Measurements from ENCODE around the gene PGAM4.
"Not testable (repeated sequence)": the region's sequence is repeated elsewhere in the genome, so short reads cannot be mapped to it uniquely, and the experiment has no call there.

PGAM4 gene

DNA sequence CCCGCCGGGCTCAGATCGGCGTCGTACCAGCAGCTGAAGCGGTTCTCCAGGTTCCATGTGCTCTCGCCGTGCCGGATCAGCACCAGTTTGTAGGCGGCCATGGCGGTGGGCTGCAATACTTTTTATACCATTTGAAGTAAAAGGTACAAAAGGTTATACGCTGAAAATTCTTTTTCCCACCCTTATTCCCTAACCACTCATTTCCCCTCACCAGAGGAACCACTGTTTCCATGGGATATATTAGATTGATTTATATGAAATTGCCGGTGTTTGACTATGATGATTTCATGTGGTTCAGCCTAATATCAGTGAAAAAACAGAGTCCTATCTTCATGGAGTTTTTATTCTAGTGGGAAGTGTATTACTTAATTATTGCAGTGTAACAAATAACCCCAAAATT, at the start of gene PGAM4:
PGAM4 (minus strand) TSS at position 101 of the 400 bp plus-strand sequence; CDS start at position 101, 0 bp downstream.
- DNase-seq, result no peak

DNA sequence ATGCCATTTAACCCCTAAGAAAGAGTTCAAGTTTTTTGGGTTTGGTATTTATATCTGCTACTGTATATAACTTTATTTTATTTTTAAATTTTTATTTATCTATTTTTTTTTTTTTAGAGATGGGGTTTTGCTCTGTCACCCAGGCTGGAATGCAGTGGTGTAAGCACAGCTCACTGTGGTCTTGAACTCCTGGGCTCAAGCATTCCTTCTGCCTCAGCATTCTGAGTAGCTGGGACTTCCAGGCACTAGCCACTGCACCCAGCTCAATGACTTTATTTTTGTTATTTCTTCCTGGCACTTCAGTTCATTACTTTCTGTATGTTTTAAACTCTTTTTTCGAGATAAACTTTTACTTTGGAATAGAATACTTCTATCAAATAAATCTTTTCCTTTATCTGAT, 42.4 kb upstream of the PGAM4 start:
- DNase-seq, result no peak

DNA sequence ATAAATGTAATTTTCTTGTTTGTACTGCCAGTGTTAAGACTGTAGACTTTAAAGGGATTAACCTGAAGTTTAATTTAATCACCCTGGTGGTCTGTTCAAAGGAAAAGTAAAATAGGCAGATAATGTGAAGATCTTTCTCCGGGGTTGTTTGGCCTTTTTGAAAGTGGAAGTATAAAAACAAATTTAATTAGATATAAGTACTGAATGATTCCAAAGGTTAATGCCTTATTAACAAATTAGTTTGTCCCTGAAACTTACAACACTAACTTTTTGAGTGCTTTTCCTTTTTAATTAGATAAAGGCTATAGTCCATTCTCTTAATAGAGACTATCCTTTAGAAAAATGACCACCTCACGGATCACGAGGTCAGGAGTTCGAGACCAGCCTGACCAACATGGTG, 10.4 kb upstream of the PGAM4 start:
- DNase-seq, result no peak

DNA sequence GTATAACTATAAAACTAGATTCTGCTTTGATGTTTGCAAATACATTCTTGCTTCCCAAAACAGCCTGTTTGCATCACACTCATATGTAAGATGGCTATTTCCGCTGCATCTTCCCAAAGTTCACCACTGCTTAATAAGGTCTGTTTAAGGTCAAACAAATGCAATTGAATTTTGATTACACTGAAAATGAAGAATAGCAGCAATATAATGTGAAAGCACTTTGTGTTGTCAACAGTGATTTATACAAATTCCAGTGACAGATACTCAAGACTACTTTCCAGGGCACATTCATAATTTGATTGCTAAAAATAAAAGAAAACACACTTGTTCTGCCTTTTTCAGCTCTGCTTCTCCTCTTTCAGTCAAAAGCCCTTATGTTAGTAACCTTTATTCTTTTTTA, 8.1 kb upstream of the PGAM4 start:
- DNase-seq, result no peak

DNA sequence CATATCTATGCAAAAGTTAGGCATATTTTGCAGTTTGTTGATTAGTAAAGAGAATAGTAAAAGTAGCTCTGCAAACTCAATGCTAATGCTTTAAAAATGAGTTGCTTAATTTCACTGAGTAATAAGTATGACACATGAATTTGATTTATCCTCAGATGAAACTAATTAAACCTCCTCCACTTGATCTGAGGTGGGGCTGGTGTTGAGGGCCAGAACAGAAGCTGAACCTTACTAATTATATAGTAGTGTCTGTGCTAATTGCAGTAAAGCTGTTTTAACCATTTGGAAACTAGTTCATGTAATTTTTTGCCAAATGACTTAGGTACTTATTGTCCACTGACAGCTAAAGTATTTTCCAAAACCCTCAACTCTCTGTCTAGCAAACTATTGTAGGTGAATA, 7.7 kb upstream of the PGAM4 start:
- DNase-seq, result no peak

DNA sequence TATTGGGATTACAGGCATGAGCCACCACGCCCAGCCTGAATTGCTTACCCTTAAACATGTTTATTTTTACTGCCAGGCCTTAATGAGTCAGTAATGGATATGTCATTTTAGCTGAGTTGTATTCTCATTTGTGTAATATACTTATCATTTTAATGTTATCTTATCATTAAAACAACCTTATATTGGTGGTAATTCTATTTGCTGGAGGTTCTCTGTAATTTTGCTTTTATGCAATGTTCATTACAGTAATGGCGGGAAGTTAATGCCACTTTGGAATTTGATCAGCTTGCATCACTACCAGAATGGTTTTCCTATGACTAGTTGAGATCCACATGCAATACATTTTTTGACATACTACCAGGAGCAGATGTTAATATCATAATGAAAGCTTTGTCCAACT, 6.3 kb upstream of the PGAM4 start:
- DNase-seq, result no peak

DNA sequence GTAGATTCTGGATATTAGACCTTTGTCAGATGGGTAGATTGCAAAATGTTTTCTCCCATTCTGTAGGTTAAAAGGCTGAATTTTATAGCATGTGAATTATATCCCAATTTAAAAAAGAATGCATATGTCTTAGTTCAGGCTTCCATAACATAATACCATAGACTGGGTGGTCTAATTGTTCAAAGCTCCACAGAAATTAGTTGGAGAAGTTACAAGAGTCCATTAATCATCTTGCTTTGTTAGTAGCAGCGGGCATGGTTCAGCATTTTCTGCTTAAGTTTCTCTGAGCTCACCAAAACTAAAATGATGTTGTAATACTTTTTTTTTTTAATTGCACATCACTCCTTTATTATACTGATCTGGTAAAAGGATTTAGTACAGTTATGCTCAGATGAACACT, 1.8 kb downstream of the PGAM4 start:
- DNase-seq, result no peak

DNA sequence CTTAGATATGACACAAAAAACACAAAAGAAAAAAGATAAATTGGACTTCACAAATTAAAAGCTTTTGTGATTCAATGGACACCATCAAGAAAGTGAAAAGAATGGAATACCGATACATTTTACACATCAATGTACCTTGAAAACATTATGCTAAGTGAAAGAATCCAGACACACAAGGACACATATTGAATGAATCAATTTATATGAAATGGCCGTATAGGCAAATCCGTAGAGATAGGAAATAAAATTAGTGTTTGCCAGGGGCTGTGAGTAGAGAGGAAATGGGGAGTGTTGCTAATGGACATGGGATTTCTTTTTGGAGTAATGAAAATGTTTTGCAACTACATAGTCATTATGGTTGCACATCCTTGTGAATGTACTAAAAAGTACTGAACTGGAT, 3.1 kb downstream of the PGAM4 start:
- DNase-seq, result no peak

DNA sequence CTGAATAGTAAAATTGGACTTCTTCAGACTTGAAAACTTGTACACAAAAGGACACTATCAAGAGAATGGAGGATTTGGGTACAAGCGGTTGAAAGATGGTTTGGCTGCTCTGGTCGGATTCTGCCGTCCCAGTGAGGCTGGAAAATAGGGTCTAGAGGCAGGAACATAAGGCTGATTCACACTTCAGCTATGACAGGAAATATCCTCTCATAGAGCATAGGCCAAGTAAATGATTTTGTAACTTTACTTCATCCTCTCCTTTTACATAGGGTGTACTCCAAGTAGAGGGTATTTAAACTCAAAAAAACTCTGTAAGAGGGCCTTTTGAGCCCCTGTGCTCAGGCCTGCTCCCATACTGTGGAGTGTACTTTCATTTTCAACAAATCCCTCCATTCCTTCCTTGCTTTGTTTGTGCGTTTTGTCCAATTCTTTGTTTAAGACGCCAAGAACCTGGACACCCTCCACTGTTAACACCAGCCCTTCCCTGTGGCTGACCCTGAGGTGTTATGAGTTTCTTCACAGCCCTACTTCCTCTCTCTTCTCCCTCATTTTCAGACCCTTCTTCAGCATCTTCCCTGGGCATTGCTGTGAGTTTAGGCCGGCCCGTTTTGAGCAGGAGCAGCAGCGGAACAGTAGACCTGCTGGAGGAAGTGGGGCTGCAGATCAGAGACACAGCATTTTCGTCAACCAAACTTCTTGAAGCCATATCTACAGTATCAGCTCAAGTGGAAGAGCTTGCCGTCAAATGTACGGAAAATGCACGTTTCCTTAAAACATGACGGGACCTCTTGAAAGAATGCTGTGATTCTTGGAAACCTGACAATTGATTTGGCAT, 7.2 kb downstream of the PGAM4 start:
- no peak for DNase-seq

DNA sequence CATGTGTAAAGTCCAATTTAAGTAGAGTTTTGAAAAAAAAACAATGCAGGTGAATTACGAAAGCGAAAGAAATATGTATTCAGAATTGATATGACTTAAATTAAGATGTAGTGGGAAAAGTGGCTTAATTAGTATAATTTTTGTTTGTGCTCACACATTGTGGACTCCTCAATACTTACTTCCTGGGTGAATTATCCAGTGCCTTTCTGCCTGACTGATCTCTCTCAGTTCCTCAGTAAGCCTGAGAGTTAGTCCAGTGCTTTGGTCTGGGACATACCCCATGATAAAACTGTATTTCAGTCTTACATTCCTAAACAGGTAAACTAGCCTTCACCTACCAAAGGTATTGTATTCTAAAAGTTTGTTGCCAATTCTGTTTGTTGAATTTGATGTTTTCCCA, 8.4 kb downstream of the PGAM4 start:
- no peak for DNase-seq

DNA sequence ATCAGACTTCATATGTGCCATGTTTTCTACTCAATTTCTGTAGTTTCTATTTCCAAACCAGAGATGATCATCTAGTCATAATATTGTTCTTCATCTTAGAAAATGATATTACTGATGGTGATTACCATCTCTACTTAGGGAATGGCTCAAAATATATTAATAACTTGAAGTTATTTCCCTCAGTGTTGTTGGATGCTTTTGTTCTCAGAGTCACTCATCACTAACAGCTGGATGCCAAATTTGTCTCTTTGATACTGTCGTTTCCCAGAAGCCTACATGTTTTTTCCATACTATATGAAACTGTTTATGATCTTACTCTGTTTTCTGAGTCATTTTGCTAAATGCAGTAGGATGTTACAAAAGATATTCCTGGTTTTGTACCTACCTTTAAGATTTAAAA, 8.9 kb downstream of the PGAM4 start:
- no peak for DNase-seq

DNA sequence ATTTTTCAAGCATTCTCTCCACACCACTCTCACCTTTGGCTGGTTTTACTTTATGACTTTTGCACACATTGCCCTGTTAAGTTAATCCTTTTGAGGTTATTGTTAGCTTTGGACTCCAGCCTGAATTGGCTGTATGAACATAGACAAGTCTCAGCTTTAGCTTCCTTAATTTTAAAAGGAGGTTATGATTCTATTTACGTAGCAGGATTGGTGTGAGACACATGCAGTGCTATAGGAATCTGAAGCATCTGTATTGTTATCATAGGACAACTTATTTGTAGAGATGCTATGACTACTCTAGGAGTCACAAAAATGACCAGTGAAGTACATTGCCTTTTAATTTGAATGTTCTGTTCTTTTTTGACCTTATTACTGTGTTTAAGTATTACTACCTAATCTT, 15.7 kb downstream of the PGAM4 start:
- no peak for DNase-seq

DNA sequence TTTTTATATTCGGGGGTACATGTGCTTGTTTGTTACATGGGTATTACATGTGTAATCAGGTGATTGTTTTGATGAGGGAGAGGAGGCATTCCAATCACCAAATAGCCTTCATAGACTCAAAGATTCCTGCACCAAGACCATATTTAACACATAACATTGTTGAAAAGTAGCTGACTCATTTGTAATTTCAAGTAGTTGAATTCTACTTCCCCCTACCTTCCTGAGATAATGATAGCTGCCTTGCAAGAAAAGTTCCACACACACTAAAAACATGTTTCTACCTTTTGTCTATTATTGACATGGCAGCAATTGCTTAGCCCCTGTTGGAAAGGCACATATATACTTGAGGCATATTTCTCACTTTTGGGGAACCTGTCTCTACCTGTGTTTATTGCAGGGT, 16.1 kb downstream of the PGAM4 start:
- no peak for DNase-seq

DNA sequence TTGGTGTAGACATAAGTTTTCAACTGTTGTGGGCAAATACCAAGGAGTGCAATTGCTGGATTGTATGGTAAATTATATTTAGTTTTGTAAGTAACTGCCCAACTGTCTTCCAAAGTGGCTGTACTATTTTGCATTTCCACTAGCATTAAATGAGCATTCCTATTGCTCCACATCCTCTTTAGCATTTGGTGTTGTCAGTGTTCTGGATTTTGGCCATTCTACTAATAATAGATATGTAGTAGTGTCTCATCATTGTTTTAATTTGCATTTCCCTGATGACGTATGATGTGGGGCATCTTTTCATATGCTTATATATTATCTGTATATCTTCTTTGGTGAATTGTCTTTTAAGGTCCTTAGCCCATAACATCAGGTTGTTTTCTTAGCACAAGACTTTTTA, 17.3 kb downstream of the PGAM4 start:
- no peak for DNase-seq

DNA sequence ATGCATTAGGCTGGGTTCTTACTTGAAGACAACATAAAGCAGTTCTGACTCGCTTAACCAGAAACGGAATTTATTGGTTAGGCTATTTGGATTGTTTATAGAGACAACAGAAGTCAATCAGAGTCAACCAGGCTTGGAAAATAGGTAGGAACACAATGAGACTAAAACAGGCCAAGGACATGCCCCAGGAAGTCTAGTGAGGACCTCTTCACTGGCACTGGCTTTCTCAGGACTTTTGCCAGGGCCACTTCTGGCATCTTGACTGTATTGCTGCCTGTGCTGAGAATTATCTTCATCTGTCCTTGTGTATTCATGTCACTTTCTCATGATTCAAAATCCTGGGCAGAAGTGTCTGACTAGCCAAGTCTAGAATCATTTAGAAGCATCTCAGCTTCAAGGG, 19.6 kb downstream of the PGAM4 start:
- DNase-seq, result no peak

DNA sequence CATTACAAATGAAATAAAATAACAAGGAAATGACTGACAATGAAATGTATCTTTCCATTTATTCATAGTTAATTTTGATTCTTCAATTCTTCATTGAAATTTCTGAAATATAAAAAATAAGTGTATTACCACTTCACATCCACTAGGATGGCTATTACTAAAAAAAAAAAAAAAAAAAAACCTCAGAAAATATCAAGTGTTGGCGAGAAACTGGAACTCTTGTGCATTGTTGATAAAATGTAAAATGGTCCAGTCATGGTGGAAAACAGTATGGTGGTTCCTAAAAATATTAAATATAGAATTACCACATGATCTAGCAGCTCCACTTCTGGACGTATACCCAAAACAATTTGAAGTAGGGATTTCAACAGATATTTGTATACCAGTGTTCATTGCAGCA, 22.9 kb downstream of the PGAM4 start:
- no peak for DNase-seq

DNA sequence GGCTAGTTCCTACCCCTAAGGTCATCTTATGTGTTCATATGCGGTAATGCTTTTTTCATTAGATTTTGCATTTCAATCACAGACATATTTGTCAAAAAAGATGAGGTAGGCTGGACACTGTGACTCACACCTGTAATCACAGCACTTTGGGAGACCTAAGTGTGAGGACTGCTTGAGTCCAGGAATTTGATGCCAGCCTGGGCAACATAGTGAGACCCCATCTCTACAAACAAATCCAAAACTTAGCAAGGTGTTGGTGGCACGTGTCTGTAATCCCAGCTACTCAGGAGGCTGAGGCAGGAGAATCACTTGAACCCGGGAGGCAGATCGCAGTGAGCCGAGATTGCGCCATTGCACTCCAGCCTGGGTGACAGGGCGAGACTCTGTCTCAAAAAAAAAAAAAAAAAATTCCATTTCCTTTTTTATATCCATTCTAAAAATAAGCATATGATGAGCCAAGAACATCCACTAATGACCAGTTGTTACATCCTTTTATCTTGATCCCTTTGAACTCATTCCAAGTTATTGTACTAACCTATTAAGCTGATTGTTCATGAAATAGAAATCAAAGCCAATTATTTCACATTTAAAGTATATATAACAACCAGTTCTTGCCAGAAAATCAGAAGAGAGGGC, 23.4 kb downstream of the PGAM4 start:
- no peak for DNase-seq

DNA sequence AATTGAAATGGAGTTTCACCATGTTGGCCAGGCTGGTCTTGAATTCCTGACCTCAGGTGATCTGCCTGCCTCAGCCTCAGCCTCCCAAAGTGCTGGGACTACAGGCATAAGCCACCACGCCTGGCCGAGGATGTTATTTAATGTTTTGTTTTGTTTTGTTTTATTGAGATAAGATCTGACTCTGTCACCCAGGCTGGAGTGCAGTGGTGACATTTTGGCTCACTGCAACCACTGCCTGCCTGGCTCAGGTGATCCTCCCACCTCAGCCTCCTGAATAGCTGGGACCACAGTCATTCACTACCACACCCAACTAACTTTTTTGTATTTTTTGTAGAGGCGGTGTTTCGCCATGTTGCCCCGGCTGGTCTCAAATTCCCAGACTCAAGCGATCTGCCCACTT, 24.4 kb downstream of the PGAM4 start:
- not testable (repeated sequence) for DNase-seq

DNA sequence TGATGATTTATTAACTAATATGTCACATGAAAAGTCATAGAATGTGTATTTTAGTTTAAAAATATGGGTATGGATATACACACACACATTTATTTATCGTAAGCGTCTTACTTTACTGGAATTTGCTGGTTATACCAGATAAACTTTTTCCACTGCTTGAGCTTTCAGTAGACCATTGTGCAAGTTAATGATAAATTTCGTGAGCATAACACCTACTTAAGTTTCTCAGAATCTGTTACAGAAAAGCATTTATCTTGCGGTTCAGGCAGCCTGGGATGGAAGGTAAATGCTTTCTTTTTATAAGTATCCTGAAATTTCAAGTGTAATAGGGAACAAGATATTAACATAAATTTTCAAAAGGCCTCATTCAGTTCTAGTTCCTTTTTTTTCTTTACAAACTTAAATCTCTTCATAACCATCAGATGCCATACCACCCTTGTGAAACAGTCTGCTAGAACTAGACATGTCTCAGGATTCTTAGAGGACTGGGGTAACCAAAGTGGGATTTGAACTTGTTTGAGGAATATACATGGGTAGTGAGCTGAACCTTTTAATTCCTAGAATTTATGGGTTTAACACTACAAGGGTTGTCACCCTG, 31.3 kb downstream of the PGAM4 start:
- no peak for DNase-seq

DNA sequence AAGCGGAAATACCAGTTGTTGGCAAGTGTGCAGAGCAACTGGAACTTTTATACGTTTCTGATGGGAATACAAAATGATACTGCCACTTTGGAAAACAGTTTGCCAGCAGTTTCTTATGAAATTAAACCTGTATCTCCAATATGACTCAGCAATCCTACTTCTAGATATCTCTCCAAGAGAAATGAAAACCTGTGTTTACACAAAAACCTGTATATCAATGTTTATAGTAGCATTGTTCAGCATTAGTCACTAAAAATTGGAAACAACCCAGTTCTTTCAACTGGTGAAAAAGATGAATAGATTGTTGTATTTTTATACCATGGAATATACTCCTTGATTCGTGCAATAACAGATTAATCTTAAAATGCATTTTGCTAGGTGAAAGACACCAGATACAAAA, 32.1 kb downstream of the PGAM4 start:
- no peak for DNase-seq

DNA sequence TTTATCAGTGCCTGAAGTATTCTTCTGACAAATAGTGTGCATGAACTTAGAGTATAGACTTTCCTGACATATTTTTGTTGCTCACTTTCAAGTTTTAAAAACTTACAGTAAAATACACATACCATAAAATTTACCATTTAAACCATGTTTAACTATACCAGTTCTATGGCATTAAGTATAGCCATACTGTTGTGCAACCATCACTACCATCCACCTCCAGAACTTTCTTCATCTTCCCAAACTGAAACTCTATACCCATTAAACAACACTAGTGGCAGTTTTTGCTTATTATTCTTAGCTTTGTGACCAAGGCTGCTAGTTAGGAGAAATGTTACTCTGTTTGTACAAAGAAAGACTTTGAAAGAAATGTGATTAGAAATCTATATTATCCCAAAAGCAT, 33.1 kb downstream of the PGAM4 start:
- no peak for DNase-seq

DNA sequence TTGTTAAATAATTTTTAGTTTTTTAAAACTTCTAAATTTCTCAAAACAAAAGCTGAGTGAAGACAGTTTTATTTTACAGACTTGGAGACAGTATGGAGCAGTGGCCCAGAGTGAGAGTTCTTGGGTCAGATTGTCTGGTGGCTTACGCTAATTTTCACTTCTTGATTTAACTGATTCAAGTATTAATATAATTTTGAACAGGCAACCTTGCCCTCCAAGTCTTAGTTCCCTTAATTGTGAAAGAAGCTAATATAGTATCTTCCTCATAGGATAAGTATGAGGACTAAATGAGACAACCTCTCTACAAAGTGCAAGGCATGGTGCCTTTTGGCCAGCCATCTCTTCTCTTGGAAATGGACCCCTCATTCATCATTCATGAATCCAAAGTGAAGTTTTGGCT, 33.6 kb downstream of the PGAM4 start:
- DNase-seq, result no peak

DNA sequence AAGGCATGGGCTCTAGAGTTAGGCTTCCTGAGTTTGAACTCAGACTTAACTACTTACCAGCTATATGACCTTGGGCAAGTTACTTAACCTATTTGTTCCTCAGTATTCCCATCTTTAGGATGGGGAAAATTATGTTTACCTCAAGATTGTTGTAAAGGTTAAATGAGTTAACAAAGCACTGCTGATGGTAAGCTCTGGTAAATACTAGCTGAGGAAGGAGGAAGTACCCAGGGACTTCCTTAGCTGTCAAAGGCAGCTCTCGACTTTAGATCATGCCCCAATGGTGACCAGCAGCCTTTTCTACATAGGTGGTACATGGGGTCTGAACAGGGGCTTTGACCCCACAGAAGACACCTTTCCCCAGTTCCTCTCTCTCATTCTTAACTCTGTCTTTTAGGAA, 38.9 kb downstream of the PGAM4 start:
- no peak for DNase-seq

DNA sequence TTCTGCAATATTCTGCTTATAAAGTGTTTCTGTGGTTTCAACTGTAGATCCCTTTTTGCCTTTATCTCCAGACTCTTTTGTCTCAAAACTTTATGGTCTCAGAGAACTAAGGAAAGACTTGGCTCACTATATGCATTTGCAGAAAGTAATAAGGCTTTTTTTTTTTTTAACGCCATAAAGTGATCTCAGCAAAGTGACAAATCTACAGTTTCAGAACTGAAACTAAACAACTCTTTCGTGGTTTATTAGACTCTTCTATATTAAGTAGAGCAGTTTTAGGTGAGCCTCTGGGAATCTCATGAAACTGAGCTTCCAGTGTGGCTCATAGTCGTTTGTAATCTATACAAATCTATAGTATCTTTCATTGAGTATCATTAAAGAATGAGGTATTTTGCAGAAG, 43.7 kb downstream of the PGAM4 start:
- DNase-seq, result no peak

All from NCI-H510A treated with DMSO at 0.1 percent for 48 hours (cell line).